A549 (cell line): ENCODE results near the gene HNF1A.

Experiments used
- ATOH8 ChIP-seq: fragments of 250-450 bp; sonication (Bioruptor Pico); IDR thresholded peaks from 2 replicates; pipeline ENCODE4 v1.5.0; 2020; ENCODE audit warnings: low read depth, mild to moderate bottlenecking, moderate library complexity
- CEBPB ChIP-seq, 2 experiments: fragments of >200 bp in 1 of 2; sonication (Bioruptor Twin) in 1 of 2; formaldehyde crosslinking in 1 of 2; IDR thresholded peaks; 2 replicates each; pipeline ENCODE4 v1.6.1; 2012 to 2016
- CHD2 ChIP-seq: fragments of 150-350 bp; IDR thresholded peaks from 2 replicates; pipeline ENCODE4 v1.6.1; 2014; ENCODE audit warnings: low read length; ENCODE audit not compliant: partially characterized antibody
- CTCF ChIP-seq: fragments of >200 bp; sonication (Bioruptor Twin); formaldehyde crosslinking; IDR thresholded peaks from 3 replicates; pipeline ENCODE4 v1.5.1; 2016
- FOSB ChIP-seq: fragments of 250-450 bp; sonication (Bioruptor Pico); IDR thresholded peaks from 2 replicates; pipeline ENCODE4 v1.5.0; 2020; ENCODE audit warnings: mild to moderate bottlenecking, moderate library complexity
- HDAC2 ChIP-seq: fragments of 200-600 bp; sonication (generic); IDR thresholded peaks from 2 replicates; pipeline ENCODE4 v1.6.1; 2016
- HEYL ChIP-seq: fragments of 250-450 bp; sonication (Bioruptor Pico); IDR thresholded peaks from 2 replicates; pipeline ENCODE4 v1.8.0; 2021; ENCODE audit warnings: mild to moderate bottlenecking, moderate library complexity
- MAX ChIP-seq: IDR thresholded peaks from 2 replicates; pipeline ENCODE4 v1.6.1; 2012
- MAZ ChIP-seq: fragments of 150-350 bp; IDR thresholded peaks from 2 replicates; pipeline ENCODE4 v1.6.1; 2014; ENCODE audit warnings: antibody characterized with exemption, low read depth, low read length, borderline replicate concordance
- PHF8 ChIP-seq: fragments of 200-600 bp; sonication (generic); IDR thresholded peaks from 2 replicates; pipeline ENCODE4 v1.6.1; 2016; ENCODE audit warnings: low read depth, mild to moderate bottlenecking, antibody characterized with exemption, moderate library complexity, borderline replicate concordance
- POLR2A ChIP-seq: IDR thresholded peaks from 2 replicates; pipeline ENCODE4 v1.6.1; 2012; ENCODE audit warnings: mild to moderate bottlenecking, low read length
- TFCP2L1 ChIP-seq: fragments of 250-450 bp; sonication (Bioruptor Pico); IDR thresholded peaks from 2 replicates; pipeline ENCODE4 v1.5.0; 2021; ENCODE audit warnings: mild to moderate bottlenecking
- TP53 ChIP-seq: fragments of 250-450 bp; sonication (Bioruptor Pico); IDR thresholded peaks from 2 replicates; pipeline ENCODE4 v1.5.0; 2021; ENCODE audit warnings: mild to moderate bottlenecking, moderate library complexity

GRCh38 chr12:120981407-120981941, 3.1 kb downstream of the HNF1A start:
- TF ChIP-seq HEYL (CRISPR knock-in tag) (0 out of 2 replicates have a peak, but pooled peaks have one; percentile 26), CTCF (no peak), FOSB (CRISPR knock-in tag) (peak; percentile 78; the same call in 1 of the 2 replicates), POLR2A (no peak), CHD2 (no peak), MAX (peak; percentile 72), MAZ (no peak), ATOH8 (no peak), PHF8 (no peak), TFCP2L1 (CRISPR knock-in tag) (no peak), CEBPB (IDR thresholded peaks at IDR 0.05) (peak in 1 of 2 experiments; percentile 72; a peak in 2 of 4 replicates), TP53 (CRISPR knock-in tag) (no peak), HDAC2 (peak; percentile 98)
